Measurements from ENCODE around the gene SORCS3. TPM values are rescaled to one million over a fixed set of nuclear protein-coding genes. Genes with fewer than 3 reads are reported as not detected.

SORCS3 gene
- total RNA-seq, 2 donors from 2014 or later: 0.68 TPM; not detected in 1

GRCh38 chr10:104906112-104906511 lies 265.0 kb downstream of the SORCS3 start:
- no peak overlapping the region for H3K27ac ChIP-seq (ENCODE audit: low read depth, low read length)
- no peaks in the 10 kb centered on the region for H3K9me3 ChIP-seq (ENCODE audit: control insufficient read depth, low read length)
- H3K36me3 Mint-ChIP-seq (ENCODE audit: low read depth): no peaks in the 10 kb centered on the region
- 52 to 90% methylated on average over 2 to 3 of the region's 3 CpGs for WGBS, 2 experiments (ENCODE audit: insufficient coverage in 1 of 2, insufficient read length in 1 of 2)
- no peaks in the 10 kb centered on the region for H3K9me3 Mint-ChIP-seq
- H3K4me3 Mint-ChIP-seq: no peak overlapping the region
- no peak overlapping the region for H3K9ac ChIP-seq (ENCODE audit: extremely low read depth, low read length, poor library complexity, severe bottlenecking)
- H3K4me1 Mint-ChIP-seq: no peaks in the 10 kb centered on the region
- no peaks in the 10 kb centered on the region for H3K27me3 Mint-ChIP-seq (ENCODE audit: insufficient read depth)
- H3K36me3 ChIP-seq (ENCODE audit: control insufficient read depth, insufficient read depth, low read length): no peaks in the 10 kb centered on the region
- H3K27me3 ChIP-seq (ENCODE audit: control insufficient read depth, insufficient read depth, low read length, poor library complexity, severe bottlenecking): peaks cover 15% of the 10 kb centered on the region
- H3K4me1 ChIP-seq (ENCODE audit: control insufficient read depth, insufficient read depth, low read length): no peaks in the 10 kb centered on the region
- TF ChIP-seq CTCF (conservative IDR thresholded peaks at IDR 0.05): peak; percentile 67
- DNase-seq: no peak
- no peak overlapping the region for H3K4me3 ChIP-seq (ENCODE audit: low read length)
- H3K27ac Mint-ChIP-seq: no peak overlapping the region

GRCh38 chr10:104907521-104907920 lies 266.4 kb downstream of the SORCS3 start:
- H3K4me3 ChIP-seq (ENCODE audit: low read length): no peak overlapping the region
- H3K9me3 Mint-ChIP-seq: no peaks in the 10 kb centered on the region
- H3K27ac ChIP-seq (ENCODE audit: low read depth, low read length): no peak overlapping the region
- 45 to 50% methylated on average over 4 of the region's 4 CpGs for WGBS, 2 experiments (ENCODE audit: insufficient coverage in 1 of 2, insufficient read length in 1 of 2)
- H3K9me3 ChIP-seq (ENCODE audit: control insufficient read depth, low read length): no peaks in the 10 kb centered on the region
- no peak overlapping the region for H3K9ac ChIP-seq (ENCODE audit: extremely low read depth, low read length, poor library complexity, severe bottlenecking)
- TF ChIP-seq CTCF (conservative IDR thresholded peaks at IDR 0.05): no peak
- H3K4me1 Mint-ChIP-seq: no peaks in the 10 kb centered on the region
- H3K4me1 ChIP-seq (ENCODE audit: control insufficient read depth, insufficient read depth, low read length): no peaks in the 10 kb centered on the region
- no peak for DNase-seq
- H3K27me3 Mint-ChIP-seq (ENCODE audit: insufficient read depth): peaks cover 6% of the 10 kb centered on the region
- H3K36me3 Mint-ChIP-seq (ENCODE audit: low read depth): no peaks in the 10 kb centered on the region
- H3K4me3 Mint-ChIP-seq: no peak overlapping the region
- H3K27ac Mint-ChIP-seq: no peak overlapping the region
- H3K27me3 ChIP-seq (ENCODE audit: control insufficient read depth, insufficient read depth, low read length, poor library complexity, severe bottlenecking): peaks cover 22% of the 10 kb centered on the region
- H3K36me3 ChIP-seq (ENCODE audit: control insufficient read depth, insufficient read depth, low read length): no peaks in the 10 kb centered on the region

- no peak for TF ChIP-seq CTCF (conservative IDR thresholded peaks at IDR 0.05)
- no peaks in the 10 kb centered on the region for H3K4me1 ChIP-seq (ENCODE audit: control insufficient read depth, insufficient read depth, low read length)
- 87 to 100% methylated on average over 1 to 2 of the region's 2 CpGs for WGBS, 2 experiments (ENCODE audit: insufficient coverage in 1 of 2, insufficient read length in 1 of 2)
- H3K4me1 Mint-ChIP-seq: no peaks in the 10 kb centered on the region
- H3K27ac Mint-ChIP-seq: no peak overlapping the region
- no peaks in the 10 kb centered on the region for H3K9me3 ChIP-seq (ENCODE audit: control insufficient read depth, low read length)
- no peak overlapping the region for H3K4me3 ChIP-seq (ENCODE audit: low read length)
- DNase-seq: no peak
- H3K9me3 Mint-ChIP-seq: no peaks in the 10 kb centered on the region
- peaks cover 27% of the 10 kb centered on the region for H3K27me3 ChIP-seq (ENCODE audit: control insufficient read depth, insufficient read depth, low read length, poor library complexity, severe bottlenecking)
- H3K27ac ChIP-seq (ENCODE audit: low read depth, low read length): no peak overlapping the region
- no peaks in the 10 kb centered on the region for H3K36me3 Mint-ChIP-seq (ENCODE audit: low read depth)
- H3K27me3 Mint-ChIP-seq (ENCODE audit: insufficient read depth): peaks cover 15% of the 10 kb centered on the region
- no peaks in the 10 kb centered on the region for H3K36me3 ChIP-seq (ENCODE audit: control insufficient read depth, insufficient read depth, low read length)
- no peak overlapping the region for H3K4me3 Mint-ChIP-seq
- H3K9ac ChIP-seq (ENCODE audit: extremely low read depth, low read length, poor library complexity, severe bottlenecking): no peak overlapping the region
Observed at GRCh38 chr10:104908581-104908980, 267.5 kb downstream of the SORCS3 start.

All from endodermal cell (in vitro differentiated cells).